GM19372 (cell line): ENCODE data around the gene F13B.
"Not testable (repeated sequence)": the region's sequence is repeated elsewhere in the genome, so short reads cannot be mapped to it uniquely, and the experiment has no call there.

Source experiments
- ATAC-seq: cut with Tn5 transposase; IDR thresholded peaks from one replicate; pipeline ENCODE4 v1.9.1; 2021; ENCODE audit warnings: mild to moderate bottlenecking, low read depth, moderate library complexity; ENCODE audit not compliant: unreplicated experiment

Gene F13B, protein sequence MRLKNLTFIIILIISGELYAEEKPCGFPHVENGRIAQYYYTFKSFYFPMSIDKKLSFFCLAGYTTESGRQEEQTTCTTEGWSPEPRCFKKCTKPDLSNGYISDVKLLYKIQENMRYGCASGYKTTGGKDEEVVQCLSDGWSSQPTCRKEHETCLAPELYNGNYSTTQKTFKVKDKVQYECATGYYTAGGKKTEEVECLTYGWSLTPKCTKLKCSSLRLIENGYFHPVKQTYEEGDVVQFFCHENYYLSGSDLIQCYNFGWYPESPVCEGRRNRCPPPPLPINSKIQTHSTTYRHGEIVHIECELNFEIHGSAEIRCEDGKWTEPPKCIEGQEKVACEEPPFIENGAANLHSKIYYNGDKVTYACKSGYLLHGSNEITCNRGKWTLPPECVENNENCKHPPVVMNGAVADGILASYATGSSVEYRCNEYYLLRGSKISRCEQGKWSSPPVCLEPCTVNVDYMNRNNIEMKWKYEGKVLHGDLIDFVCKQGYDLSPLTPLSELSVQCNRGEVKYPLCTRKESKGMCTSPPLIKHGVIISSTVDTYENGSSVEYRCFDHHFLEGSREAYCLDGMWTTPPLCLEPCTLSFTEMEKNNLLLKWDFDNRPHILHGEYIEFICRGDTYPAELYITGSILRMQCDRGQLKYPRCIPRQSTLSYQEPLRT

DNA sequence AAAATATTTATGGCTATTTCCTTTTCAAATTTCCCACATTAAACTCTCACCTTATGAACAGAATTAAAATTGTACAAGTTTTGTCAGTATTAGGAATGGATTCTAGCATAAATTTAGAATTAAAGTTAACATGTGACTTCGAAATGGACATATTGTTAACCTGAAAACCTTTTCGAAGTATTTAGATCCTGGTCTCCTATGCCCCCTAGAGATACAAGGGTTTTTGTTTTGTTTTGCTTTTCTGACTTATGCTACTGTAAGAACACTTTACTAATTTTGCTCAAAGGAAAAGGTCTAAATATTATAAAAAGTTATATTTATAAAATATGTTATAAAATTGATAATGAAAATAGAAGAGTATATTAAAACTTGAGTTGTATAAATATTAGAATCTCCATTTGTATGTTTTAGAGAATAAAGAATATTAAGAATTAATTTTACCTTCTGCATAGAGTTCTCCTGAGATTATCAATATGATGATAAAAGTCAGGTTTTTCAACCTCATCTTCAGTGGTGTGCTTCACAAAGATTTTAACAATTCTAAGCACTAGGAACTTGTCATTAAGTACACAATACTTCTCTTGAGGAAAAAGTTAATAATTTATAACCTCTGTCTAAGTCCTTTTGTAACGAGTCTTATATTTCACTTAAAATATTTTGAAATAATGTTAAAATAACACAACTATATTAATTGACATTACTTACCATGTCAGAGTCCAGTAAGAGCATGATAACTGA lies at the start of gene F13B:
Gene F13B, minus strand, starts transcription at position 542 of the 738 bp plus-strand sequence. Its CDS starts 37 bp downstream, at position 505.
- ATAC-seq = no peak

DNA sequence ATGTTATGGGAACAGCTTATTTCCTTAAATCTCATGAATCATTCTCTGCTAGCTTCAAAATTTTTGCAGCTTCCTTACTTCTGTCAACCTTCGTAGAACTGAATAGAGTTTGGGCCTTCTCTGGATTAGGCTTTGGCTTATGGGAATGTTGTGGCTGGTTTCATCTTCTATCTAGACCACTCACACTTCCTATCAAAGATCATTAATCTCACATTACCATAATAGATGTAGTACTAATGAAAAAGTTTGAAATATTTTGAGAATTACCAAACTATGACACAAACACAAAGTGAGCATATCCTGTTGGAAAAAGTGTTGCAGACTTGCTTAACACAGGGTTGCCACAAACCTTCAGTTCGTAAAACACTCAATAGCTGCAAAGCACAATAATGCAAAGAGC lies 49.1 kb upstream of the F13B start:
- ATAC-seq = no peak

DNA sequence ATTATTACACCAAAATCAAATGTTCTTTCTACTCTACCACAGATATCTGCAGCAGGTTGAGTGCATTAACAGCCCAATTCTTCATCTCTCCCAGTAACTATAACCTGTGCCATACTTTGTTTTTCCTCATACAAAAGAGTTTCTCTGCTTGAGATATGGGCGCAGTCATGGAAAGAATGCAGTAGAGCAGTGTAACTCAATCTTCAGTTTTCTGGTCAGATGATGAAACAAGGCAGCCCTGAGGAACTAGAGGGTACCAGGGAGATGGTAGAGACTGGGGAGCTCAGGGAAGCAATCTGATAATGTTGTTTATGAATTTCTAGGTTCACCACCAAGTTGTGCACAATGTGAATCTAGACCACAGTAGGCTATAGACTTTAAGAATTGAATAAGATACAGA lies 39.8 kb upstream of the F13B start:
- ATAC-seq = no peak

DNA sequence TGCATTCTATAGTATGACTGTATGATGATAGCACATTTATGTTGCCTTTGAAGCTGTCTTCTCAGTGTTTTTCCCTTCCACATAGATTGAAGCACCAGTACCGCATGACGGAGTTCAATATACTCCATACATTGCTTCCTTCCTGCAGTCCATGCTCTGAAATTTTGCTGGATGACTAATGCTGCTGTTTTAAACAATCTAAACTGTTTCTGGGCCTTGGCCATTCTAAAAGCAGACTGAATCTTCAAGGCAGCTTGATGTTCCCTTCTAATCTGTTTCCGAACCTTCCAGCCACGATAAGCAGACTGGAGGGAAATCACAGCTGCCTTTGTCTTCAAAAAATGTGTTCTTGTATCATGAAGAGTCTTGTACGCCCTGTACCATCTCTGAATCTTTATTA lies 36.2 kb upstream of the F13B start:
- ATAC-seq = no peak

DNA sequence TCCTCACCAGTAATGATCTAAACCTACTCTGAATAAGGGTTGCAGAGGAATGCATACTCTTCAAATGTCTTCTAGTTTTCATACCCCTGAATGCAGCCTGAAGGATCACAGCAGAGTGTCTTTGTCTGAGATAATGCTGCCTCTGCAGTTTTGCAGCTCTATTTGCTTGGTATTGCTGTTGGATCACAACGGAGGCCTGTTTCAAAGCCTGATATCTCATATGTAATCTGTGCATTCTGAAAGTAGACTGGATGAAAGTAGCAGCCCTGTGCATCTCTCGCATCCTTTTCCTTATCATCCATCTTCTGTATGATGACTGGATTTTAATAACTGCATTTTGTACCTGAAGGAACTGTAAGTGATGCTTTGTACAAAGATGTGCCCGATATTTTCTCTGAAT lies 34.9 kb upstream of the F13B start:
- ATAC-seq = no peak

DNA sequence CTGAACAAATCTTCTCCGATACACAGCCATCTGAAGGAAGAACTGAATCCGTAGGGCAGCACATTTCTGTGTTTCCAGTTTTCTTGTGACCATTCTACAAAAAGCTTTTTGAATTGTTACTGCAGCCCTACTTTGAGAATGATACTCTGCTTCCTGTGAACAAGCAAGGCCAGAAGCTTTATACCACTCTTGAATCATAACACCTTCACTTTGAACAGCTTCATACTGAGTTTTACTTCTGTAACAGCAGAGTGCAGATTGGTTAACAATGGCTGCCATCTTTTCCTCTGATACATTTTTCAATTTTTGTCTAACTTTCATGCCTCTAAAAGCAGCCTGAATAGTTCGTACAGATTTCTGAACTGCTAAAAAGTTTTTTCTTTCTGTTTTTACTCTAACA lies 33.6 kb upstream of the F13B start:
- no peak for ATAC-seq

DNA sequence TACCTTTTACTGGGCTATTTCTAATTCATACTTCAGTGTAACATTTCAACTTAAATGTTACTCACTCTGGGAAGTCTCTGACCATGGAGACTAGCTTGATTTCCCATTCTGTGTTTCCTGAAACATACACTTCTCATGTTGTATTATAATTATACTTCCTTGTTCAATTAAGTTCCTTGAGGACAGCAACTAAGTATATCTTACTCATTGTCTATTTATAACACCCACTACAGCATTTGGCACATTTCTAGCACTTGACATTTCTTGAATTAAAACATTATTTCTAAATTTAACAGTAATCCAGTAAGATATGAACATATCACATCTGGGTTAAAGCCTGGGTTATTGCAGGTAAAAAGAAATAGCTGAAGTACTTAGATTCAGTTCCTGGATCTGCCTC lies 32.4 kb upstream of the F13B start:
- ATAC-seq = no peak

DNA sequence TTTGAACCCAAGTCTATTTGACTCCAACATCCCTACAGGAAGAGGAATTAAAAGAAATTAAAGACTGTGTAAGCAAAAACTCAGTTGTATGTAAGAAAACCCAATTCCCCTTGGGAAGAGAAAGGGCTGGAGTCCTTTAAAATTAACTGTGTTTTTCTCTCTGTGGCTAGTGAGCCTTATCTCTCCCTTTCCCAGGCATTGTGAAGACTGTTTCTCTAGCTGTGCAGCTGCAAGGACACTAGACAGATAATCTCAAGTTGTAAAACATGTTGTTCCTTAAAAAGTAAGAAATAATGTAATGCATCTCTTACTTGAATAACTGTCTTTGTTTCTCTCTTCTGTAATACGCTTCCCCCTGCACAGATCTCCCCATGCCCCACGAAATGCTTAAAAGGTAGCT lies 29.9 kb upstream of the F13B start:
- not testable (repeated sequence) for ATAC-seq

DNA sequence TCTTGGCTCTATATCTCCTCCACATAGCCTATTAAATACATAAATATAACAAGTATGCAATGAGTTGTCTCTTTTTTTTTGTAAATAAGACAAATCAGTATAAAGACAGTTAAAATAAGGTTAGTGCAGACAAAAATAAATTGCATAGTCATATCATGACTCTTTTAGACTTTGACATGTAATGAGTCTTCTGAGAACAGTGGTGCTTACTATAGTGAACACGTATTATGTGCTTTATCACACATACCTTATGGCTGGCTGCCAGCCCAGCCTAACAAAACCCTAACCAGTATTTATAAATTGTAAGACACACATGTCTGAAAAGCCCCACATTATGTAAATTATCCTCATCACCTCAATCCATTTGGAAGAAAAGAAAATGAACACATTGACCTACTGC lies 29.1 kb upstream of the F13B start:
- ATAC-seq = no peak

DNA sequence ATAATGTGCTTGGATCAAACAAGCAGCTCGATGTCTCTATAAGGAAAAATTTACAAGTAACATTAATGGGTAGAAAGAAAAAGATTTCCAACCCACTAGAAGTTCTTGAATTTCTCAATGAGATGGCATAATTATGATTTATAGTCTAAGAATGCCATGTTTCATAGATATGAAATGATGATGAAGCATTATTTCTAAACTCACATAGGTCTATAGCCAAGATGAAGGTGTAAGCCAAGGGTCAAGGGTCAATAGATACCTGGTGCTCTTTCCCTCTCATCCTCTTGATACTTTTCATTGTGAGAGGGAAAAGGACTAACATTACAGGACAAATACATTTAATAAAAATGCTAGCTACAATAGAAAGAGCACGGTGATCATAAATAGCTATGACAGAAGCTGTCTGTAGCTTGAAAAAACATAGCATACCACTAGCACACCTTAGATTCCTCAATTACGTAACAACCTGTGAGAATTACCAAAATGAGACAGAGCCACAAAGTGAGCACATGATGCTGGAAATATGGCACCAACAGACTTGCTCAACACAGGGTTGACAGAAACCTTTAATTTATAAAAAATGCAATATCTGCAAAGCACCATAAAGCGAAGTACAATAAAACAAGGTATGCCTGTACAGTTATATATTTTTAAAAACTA lies 26.3 kb upstream of the F13B start:
- no peak for ATAC-seq

DNA sequence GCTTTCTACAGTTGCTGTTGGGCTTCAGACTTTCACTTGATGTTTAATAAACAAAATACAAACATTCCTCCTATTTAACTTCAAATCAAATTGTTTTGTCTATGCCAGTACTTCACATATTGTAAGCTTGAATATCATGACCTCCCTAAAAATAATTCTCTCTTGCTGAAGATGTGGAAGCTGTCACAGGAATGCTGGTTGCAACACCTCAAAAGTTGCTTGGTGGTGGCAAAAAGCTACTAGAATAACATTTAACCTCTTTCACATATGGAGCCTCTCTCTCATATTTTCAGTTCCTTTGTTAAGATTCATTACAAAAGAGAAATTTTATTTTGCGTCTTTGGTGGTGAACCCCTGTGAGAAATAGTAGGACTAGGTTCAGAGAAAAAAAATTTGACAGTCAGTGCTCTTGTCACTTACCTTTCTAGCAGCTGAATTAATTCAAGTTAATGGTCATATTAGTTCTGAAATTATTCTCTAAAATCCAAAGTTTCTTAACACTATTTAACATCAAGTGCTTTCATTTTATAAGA lies 25.5 kb upstream of the F13B start:
- ATAC-seq = no peak

DNA sequence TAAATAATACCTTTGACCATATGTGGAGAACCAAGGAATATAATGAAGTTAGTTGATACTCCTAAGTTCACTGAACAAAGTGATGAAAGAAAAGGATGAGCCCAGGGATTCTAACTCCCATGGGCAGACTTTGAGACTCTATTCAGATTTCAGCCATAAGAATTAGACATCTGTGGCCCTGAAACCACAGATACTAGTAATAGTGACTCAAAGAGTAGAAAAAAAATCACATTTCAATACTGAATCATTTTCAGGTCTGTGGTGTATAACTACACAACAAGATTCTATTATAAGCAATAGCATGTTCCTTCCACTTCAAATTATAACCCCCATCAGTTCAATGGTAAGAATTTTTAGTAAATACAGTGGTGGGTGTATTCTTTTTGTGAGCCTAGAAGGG lies 16.4 kb upstream of the F13B start:
- ATAC-seq = no peak

DNA sequence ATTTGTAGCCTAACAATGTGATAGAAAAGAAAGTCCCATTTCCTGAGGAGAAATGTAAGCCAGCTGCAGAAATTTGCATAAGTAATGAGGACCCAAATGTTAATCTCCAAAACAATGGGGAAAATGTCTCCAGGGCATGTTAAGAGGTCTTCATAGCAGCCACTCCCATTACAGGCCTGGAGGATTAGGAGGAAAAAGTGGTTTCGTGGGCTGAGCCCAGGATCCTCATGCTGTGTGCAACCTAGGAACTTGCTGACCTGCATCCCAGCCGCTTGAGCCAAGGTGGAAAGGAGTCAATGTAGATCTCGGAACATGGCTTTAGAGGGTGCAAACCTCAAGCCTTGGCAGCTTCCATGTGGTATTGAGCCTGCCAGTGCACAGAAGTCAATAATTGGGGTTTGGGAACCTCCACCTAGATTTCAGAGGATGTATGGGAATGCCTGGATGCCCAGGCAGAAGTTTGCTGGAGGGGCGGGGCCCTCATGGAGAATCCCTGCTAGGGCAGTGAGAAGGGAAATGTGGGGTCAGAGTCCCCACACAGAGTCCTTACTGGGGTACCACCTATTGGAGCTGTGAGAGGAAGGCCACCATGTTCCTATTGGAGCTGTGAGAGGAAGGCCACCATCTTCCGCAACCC lies 14.2 kb upstream of the F13B start:
- ATAC-seq = no peak

DNA sequence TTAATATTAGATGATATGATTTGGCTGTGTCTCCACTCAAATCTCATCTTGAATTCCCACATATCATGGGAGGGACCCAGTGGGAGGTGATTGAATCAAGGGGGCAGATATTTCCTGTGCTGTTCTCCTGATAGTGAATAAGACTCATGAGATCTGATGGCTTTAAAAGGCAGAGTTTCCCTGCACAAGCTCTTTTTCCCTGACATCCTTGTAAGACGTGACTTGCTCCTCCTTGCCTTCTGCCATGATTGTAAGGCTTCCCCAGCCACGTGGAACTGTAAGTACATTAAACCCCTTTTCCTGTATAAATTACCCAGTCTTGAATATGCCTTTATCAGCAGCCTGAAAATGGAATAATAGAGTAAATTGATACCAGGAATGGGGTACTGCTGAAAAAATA lies 13.3 kb upstream of the F13B start:
- ATAC-seq = no peak

DNA sequence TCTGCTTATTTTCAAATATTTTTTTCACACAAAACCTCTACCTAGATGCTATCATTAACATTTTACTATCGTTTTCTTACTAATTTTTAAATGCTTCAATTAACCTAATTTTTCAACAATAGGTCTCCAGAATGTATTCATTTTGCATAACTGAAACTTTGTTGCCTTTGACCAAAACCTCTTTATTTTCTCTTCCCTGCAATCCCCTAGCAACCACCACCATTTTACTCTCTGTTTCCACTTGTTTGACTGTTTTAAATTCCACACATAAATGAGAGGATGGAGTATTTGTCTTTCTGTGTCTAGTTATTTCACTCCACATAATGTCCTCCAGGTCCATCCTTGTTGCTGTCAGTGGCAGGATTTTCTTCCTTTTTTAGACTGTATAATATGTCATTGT lies 9.5 kb upstream of the F13B start:
- no peak for ATAC-seq

DNA sequence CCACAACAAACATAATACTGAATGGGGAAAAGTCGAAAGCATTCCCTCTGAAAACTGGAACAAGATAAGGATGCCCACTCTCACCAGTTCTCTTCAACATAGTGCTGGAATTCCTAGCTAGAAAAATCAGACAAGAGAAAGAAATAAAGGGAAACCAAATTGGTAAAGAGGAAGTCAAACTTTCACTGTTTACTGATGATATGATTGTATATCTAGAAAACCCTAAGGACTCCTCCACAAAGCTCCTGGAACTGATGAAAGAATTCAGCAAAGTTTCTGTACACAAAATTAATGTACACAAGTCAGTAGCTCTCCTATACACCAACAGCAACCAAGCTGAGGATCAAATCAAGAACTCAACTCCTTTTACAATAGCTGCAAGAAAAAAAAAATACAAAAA lies 6.9 kb upstream of the F13B start:
- ATAC-seq = no peak

DNA sequence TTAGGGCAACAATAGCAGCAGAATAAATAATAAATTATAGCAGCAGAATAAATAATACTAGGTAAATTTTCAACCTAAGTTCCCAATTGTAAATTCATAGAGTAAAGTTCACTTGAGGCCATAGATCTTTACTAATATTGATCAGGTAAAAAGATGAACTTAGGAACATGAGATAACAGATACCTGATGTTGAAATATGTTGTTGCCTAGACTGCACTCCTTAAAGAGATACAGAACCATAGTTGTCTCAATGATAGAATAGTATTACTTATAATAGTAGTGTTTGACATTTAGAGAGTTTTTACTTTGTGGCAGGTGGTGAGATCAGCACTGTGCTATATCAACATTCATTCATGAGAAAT lies 378 bp upstream of the F13B start:
- ATAC-seq = no peak

DNA sequence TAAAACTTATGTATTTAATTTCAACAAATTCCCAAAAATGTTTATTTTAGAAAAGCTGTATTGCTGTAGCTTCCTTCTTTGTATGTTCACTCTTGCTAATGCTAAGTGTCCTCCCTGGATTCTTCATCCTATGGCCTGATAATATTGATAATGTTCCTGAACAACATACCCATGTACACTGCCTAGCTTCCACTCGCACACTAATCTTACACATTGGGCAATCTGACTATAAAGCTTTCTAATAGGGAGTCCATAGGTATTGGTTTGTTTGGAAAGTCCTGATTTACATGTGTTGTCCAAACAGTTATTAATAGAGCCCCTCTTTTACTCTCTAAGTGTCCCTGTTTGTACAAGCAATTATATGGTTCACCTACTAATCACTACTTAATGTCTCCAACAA lies 783 bp downstream of the F13B start:
- no peak for ATAC-seq

DNA sequence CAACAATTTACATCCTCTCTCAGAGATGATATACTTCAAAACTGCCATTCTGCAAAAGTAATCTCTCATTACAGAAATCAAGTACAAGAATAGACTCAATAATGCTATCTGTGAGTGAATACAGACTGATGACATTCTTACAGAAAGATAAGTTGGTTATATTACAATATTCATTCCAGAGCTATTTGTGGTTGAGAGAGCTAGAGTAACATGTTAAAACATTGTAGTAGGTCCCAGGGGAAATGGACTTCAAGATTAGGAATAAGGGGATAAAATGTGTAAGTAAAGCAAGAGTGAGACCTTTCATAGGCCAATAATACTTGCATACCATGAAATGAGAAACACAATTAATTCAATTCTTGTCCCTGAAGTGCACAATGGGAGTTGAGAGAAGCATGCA lies 1.5 kb downstream of the F13B start:
- no peak for ATAC-seq

DNA sequence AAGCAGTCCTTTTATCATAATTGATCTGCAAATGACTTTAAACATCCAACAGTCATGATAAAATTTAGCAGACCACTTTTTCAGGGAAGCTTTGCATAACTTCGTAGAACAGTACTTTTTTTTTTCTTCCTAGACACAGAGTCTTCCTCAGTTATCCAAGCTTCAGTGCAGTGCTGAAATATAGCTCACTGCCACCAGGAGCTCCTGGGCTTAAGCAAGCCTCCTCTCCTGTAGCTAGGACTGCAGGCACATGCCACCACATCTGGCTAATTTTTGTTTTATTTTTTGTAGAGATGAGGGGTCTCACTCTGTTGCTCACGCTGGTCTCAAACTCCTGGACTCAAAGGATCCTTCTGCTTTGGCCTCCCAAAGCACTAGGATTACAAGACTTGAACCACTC lies 3.8 kb downstream of the F13B start:
- peak; percentile 40 for ATAC-seq
